Thyroid gland (tissue), 4 donors: ENCODE measurements around the gene PNKD.
A peak's percentile ranks its signal among the peaks of the same experiment; 100 is the strongest.

Source experiments
- POLR2A ChIP-seq, 2 donors: fragments of 450-650 bp; IDR thresholded peaks; one replicate each; pipeline ENCODE4 v1.6.1; 2017; ENCODE audit warnings: antibody characterized with exemption in 2 of 2, mild to moderate bottlenecking in 2 of 2, moderate library complexity in 1 of 2
- TF ChIP-seq, protein P1 (sequence below), 6 experiments: fragments of 200-600 bp in 3 of 6; fragments of 450-650 bp in 3 of 6; sonication (generic) in 3 of 6; IDR thresholded peaks; one replicate each; pipeline ENCODE4 v1.5.1; 2016 to 2019; ENCODE audit warnings: antibody characterized with exemption in 6 of 6, mild to moderate bottlenecking in 2 of 6, inconsistent platforms in 1 of 6, moderate library complexity in 1 of 6

DNA sequence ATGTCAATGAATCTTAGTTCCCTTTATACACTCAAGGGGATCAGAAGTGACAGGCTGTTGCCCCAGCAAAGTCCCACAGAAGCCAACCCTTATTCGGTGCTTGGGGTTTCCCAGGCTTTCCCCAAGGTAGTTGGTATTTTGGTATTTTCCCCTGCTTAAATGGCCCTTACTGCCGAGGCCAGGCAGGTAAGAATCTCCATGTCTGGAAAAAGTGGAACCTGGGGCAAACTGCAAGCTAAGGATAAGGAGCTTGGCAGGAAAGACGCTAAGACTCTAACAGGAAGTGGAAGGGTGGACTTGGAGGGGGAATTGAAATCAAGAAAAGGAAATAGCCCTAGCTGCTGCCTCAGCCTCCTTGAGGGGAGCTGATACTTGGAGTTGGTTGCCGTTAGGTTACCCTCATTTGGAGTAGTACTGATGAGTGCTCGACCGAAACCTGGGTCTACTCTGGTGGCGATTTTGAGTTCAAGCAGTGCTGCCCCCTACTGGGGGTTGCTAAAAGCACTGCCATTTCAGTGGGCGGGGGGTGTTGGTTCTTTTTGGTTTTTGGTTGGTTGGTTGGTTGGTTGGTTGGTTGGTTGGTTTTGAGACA is 12.8 kb upstream of the PNKD start:
- TF ChIP-seq, protein P1, sequence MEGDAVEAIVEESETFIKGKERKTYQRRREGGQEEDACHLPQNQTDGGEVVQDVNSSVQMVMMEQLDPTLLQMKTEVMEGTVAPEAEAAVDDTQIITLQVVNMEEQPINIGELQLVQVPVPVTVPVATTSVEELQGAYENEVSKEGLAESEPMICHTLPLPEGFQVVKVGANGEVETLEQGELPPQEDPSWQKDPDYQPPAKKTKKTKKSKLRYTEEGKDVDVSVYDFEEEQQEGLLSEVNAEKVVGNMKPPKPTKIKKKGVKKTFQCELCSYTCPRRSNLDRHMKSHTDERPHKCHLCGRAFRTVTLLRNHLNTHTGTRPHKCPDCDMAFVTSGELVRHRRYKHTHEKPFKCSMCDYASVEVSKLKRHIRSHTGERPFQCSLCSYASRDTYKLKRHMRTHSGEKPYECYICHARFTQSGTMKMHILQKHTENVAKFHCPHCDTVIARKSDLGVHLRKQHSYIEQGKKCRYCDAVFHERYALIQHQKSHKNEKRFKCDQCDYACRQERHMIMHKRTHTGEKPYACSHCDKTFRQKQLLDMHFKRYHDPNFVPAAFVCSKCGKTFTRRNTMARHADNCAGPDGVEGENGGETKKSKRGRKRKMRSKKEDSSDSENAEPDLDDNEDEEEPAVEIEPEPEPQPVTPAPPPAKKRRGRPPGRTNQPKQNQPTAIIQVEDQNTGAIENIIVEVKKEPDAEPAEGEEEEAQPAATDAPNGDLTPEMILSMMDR (IDR thresholded peaks at IDR 0.05) = peak in 3 of 6 experiments; percentile 32 to 50 (median 39)
- no peak for TF ChIP-seq POLR2A (IDR thresholded peaks at IDR 0.05)
